ENCODE data around the gene SEC16B. TPM values are rescaled to one million over a fixed set of nuclear protein-coding genes. Genes with fewer than 3 reads are reported as not detected.

Gene SEC16B
- total and polyA plus RNA-seq, 2 experiments from 2014 or later: 1.8 to 1.9 TPM

DNA sequence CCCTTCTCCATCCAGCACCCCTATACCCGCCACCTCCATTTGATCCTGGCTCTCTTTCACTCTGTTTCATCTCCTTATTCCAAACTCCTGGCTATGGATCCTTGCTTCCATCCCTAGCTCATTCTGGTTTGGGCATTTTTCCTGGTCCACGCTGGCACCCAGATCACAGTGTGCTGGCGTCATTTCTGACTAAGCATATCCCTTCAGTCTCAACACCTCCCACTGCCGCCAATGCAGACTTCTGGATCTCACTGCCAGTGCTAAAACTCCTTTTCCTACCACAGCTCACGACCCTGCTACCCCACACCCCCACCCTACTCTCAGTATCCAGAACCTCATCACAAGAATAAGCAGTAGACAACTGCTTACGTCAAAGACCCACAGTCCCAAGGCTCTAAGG, 16.3 kb downstream of the SEC16B start:
- in situ Hi-C loops (cut with MboI): no loop called here
- peaks cover 6% of the 10 kb centered on the region for H3K4me1 ChIP-seq (ENCODE audit: insufficient read depth)
- peak; percentile 69 for DNase-seq
- H3F3A ChIP-seq (ENCODE audit: insufficient read depth): no peaks in the 10 kb centered on the region
- no peaks in the 10 kb centered on the region for H3K36me3 ChIP-seq (ENCODE audit: low read depth)
- H3K9ac ChIP-seq: no peak overlapping the region
- no peaks in the 10 kb centered on the region for H3K9me3 ChIP-seq (ENCODE audit: low read depth)
- H2AFZ ChIP-seq: peak overlapping the region; percentile 66; the same call in 1 of the 2 replicates
- no peak overlapping the region for H3K4me2 ChIP-seq (ENCODE audit: unreplicated experiment)
- no peaks in the 10 kb centered on the region for H4K20me1 ChIP-seq (ENCODE audit: insufficient read depth)
- TF ChIP-seq EZH2 (IDR thresholded peaks at IDR 0.05; ENCODE audit: insufficient read depth, poor library complexity, severe bottlenecking): no peak
- TF ChIP-seq EZH2phosphoT487 (IDR thresholded peaks at IDR 0.05; ENCODE audit: insufficient read depth, low read depth): no peak
- H3K4me3 ChIP-seq: no peak overlapping the region
- H3K27me3 ChIP-seq (replicated peaks; ENCODE audit: insufficient read depth): no peaks in the 10 kb centered on the region
- WGBS, 2 experiments (ENCODE audit: low coverage in 1 of 2, low lambda C conversion rate in 2 of 2, missing lambda C conversion rate in 2 of 2): 42 to 55% methylated on average over 6 of the region's 6 CpGs
- no peaks in the 10 kb centered on the region for H3K79me2 ChIP-seq (ENCODE audit: insufficient read depth)
- H3K9me2 ChIP-seq (ENCODE audit: insufficient read depth): no peaks in the 10 kb centered on the region
- no peak overlapping the region for H3K27ac ChIP-seq

DNA sequence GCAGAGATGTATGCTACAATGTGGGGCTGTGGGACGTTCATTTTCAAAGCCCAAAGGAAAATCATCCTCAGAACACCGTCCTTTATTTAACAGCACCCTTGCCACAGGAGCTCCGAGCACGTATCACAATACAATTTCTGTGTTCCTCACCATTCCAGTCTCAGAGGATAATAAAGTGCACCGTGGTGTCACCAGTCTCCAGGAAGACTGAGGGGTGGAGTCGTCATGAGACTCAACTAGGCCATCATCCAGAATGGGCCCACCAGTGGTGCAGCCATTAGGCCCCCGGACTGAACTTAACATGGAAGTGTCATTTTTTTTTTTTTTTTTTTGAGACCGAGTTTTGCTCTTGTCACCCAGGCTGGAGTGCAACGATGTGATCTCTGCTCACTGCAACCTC, 17.2 kb downstream of the SEC16B start:
- in situ Hi-C loops (cut with MboI): no loop called here

DNA sequence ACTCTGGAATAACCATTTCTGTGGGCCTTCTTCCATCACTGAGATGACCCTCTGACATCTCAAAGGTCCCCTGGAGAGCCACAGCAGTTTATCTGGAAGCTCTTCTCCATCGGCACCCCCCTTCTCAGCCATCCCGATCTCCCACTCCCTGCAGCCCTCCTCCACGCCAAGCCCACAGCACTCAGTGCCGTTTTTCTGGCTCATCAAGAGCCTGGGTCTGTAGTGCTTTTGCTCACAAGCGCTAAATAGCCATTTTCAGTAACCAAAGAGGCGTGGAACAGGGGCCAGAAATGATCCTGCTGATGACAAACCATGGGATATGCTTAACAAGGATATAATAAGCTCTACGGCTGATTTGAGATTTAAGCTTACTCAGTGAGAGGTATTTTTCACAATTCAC, 17.6 kb downstream of the SEC16B start:
- no peaks in the 10 kb centered on the region for H3K27me3 ChIP-seq (replicated peaks; ENCODE audit: insufficient read depth)
- no peak for DNase-seq
- H3K79me2 ChIP-seq (ENCODE audit: insufficient read depth): no peaks in the 10 kb centered on the region
- no peak overlapping the region for H3K9ac ChIP-seq
- no peak overlapping the region for H3K4me3 ChIP-seq
- H3K36me3 ChIP-seq (ENCODE audit: low read depth): no peaks in the 10 kb centered on the region
- WGBS, 2 experiments (ENCODE audit: low coverage in 1 of 2, low lambda C conversion rate in 2 of 2, missing lambda C conversion rate in 2 of 2): 88 to 95% methylated on average over 7 of the region's 7 CpGs
- TF ChIP-seq EZH2 (IDR thresholded peaks at IDR 0.05; ENCODE audit: insufficient read depth, poor library complexity, severe bottlenecking) (no peak), EZH2phosphoT487 (IDR thresholded peaks at IDR 0.05; ENCODE audit: insufficient read depth, low read depth) (no peak)
- H4K20me1 ChIP-seq (ENCODE audit: insufficient read depth): no peaks in the 10 kb centered on the region
- no peaks in the 10 kb centered on the region for H3K9me2 ChIP-seq (ENCODE audit: insufficient read depth)
- H3K4me1 ChIP-seq (ENCODE audit: insufficient read depth): peaks cover 6% of the 10 kb centered on the region
- H3K27ac ChIP-seq: no peak overlapping the region
- no peak overlapping the region for H3K4me2 ChIP-seq (ENCODE audit: unreplicated experiment)
- no peaks in the 10 kb centered on the region for H3F3A ChIP-seq (ENCODE audit: insufficient read depth)
- H3K9me3 ChIP-seq (ENCODE audit: low read depth): no peaks in the 10 kb centered on the region
- H2AFZ ChIP-seq: no peak overlapping the region
- in situ Hi-C loops (cut with MboI): no loop called here

More for the DNA sequence above, 17.2 kb downstream of the SEC16B start:
- no peaks in the 10 kb centered on the region for H3K9me3 ChIP-seq (ENCODE audit: low read depth)
- TF ChIP-seq EZH2 (IDR thresholded peaks at IDR 0.05; ENCODE audit: insufficient read depth, poor library complexity, severe bottlenecking) (no peak), EZH2phosphoT487 (IDR thresholded peaks at IDR 0.05; ENCODE audit: insufficient read depth, low read depth) (no peak)
- WGBS, 2 experiments (ENCODE audit: low coverage in 1 of 2, low lambda C conversion rate in 2 of 2, missing lambda C conversion rate in 2 of 2): 86 to 94% methylated on average over 9 of the region's 9 CpGs
- no peaks in the 10 kb centered on the region for H4K20me1 ChIP-seq (ENCODE audit: insufficient read depth)
- no peak overlapping the region for H2AFZ ChIP-seq
- no peak overlapping the region for H3K27ac ChIP-seq
- H3K27me3 ChIP-seq (replicated peaks; ENCODE audit: insufficient read depth): no peaks in the 10 kb centered on the region
- H3F3A ChIP-seq (ENCODE audit: insufficient read depth): no peaks in the 10 kb centered on the region
- H3K4me2 ChIP-seq (ENCODE audit: unreplicated experiment): no peak overlapping the region
- H3K4me1 ChIP-seq (ENCODE audit: insufficient read depth): peaks cover 6% of the 10 kb centered on the region
- H3K4me3 ChIP-seq: no peak overlapping the region
- H3K9ac ChIP-seq: no peak overlapping the region
- H3K36me3 ChIP-seq (ENCODE audit: low read depth): no peaks in the 10 kb centered on the region
- DNase-seq: no peak
- H3K79me2 ChIP-seq (ENCODE audit: insufficient read depth): no peaks in the 10 kb centered on the region
- no peaks in the 10 kb centered on the region for H3K9me2 ChIP-seq (ENCODE audit: insufficient read depth)

DNA sequence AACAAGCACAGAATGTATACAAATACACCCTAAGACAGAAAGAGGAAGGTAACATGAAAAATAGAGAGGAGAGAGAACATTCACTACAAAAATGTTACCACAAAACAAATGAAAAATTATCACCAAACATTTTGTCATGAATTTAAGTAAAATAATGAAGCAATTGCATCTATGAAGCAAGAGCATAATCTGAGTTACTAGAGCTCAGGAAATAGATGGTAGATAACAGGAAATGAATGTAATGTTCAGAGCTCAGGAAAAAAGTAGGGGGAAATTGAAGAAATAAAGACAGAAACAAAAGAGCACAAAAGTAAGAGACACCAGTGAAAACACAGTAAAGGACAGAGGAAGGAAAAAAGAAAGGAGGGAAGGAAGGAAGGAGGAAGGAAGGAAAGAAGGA, 19.4 kb downstream of the SEC16B start:
- Histone ChIP-seq H3K4me1 (ENCODE audit: insufficient read depth) (peaks cover 6% of the 10 kb centered on the region), H3K4me3 (no peak overlapping the region), H3F3A (ENCODE audit: insufficient read depth) (no peaks in the 10 kb centered on the region), H3K4me2 (ENCODE audit: unreplicated experiment) (no peak overlapping the region), H3K79me2 (ENCODE audit: insufficient read depth) (no peaks in the 10 kb centered on the region), H3K36me3 (ENCODE audit: low read depth) (no peaks in the 10 kb centered on the region), H3K9me3 (ENCODE audit: low read depth) (no peaks in the 10 kb centered on the region), H3K27me3 (replicated peaks; ENCODE audit: insufficient read depth) (no peaks in the 10 kb centered on the region), H4K20me1 (ENCODE audit: insufficient read depth) (no peaks in the 10 kb centered on the region), H2AFZ (no peak overlapping the region), H3K9me2 (ENCODE audit: insufficient read depth) (no peaks in the 10 kb centered on the region), H3K9ac (no peak overlapping the region), H3K27ac (no peak overlapping the region)
- DNase-seq: no peak
- no peak for TF ChIP-seq EZH2 (IDR thresholded peaks at IDR 0.05; ENCODE audit: insufficient read depth, poor library complexity, severe bottlenecking)
- TF ChIP-seq EZH2phosphoT487 (IDR thresholded peaks at IDR 0.05; ENCODE audit: insufficient read depth, low read depth): no peak
- in situ Hi-C loops (cut with MboI): no loop called here

Data from GM23248 (cell line).